MM.1S (cell line): ENCODE results near the gene PPARD.
"Not testable (repeated sequence)": the region's sequence is repeated elsewhere in the genome, so short reads cannot be mapped to it uniquely, and the experiment has no call there.

Experiments used
- DNase-seq: peaks from one replicate; pipeline ENCODE4 v3.0.0-alpha.2; 2015
- H2AFZ ChIP-seq: fragments of 300-600 bp; sonication (generic); 2 replicates; pipeline ENCODE4 v1.6.0; 2016; ENCODE audit warnings: antibody characterized with exemption, low read length
- H3F3A ChIP-seq: fragments of 300-600 bp; sonication (generic); 2 replicates; pipeline ENCODE4 v1.6.1; 2016; ENCODE audit warnings: mild to moderate bottlenecking, antibody characterized with exemption, low read length, moderate library complexity, mixed read lengths; ENCODE audit not compliant: insufficient read depth
- H3K27ac ChIP-seq: fragments of 300-600 bp; sonication (generic); 2 replicates; pipeline ENCODE4 v1.5.1; 2016; ENCODE audit warnings: mild to moderate bottlenecking, low read length
- H3K27me3 ChIP-seq: fragments of 300-600 bp; sonication (generic); replicated peaks from 2 replicates; pipeline ENCODE4 v1.6.0; 2016; ENCODE audit warnings: low read length; ENCODE audit not compliant: insufficient read depth
- H3K36me3 ChIP-seq: fragments of 300-600 bp; sonication (generic); replicated peaks from 2 replicates; pipeline ENCODE4 v1.6.1; 2016; ENCODE audit warnings: mild to moderate bottlenecking, low read length, mixed read lengths; ENCODE audit not compliant: insufficient read depth
- H3K4me1 ChIP-seq: fragments of 300-600 bp; sonication (generic); 2 replicates; pipeline ENCODE4 v1.6.1; 2016; ENCODE audit warnings: low read length, mixed read lengths
- H3K4me2 ChIP-seq: fragments of 300-600 bp; sonication (generic); 2 replicates; pipeline ENCODE4 v1.6.0; 2016; ENCODE audit warnings: low read depth, low read length
- H3K4me3 ChIP-seq: fragments of 300-600 bp; sonication (generic); 2 replicates; pipeline ENCODE4 v1.5.1; 2016; ENCODE audit warnings: low read length, mixed read lengths
- H3K79me2 ChIP-seq: fragments of 300-600 bp; sonication (generic); 2 replicates; pipeline ENCODE4 v1.6.1; 2016; ENCODE audit warnings: mixed run types, low read length, mixed read lengths
- H3K9ac ChIP-seq: fragments of 300-600 bp; sonication (generic); 2 replicates; pipeline ENCODE4 v1.6.1; 2016; ENCODE audit warnings: low read length, mixed read lengths
- H3K9me2 ChIP-seq: fragments of 300-600 bp; sonication (generic); replicated peaks from 2 replicates; pipeline ENCODE4 v1.6.1; 2016; ENCODE audit warnings: mild to moderate bottlenecking, low read length, mixed read lengths; ENCODE audit not compliant: insufficient read depth
- H3K9me3 ChIP-seq: fragments of 300-600 bp; sonication (generic); replicated peaks from 2 replicates; pipeline ENCODE4 v1.6.1; 2016; ENCODE audit warnings: mild to moderate bottlenecking, low read length, mixed read lengths; ENCODE audit not compliant: insufficient read depth
- H4K20me1 ChIP-seq: fragments of 300-600 bp; sonication (generic); 2 replicates; pipeline ENCODE4 v1.6.1; 2016; ENCODE audit warnings: mild to moderate bottlenecking, low read length, moderate library complexity, mixed read lengths; ENCODE audit not compliant: insufficient read depth
- EZH2 ChIP-seq: fragments of 300-600 bp; sonication (generic); optimal IDR thresholded peaks from 2 replicates; pipeline ENCODE3; 2017; ENCODE audit warnings: low read depth, mild to moderate bottlenecking, antibody characterized with exemption, low read length, mixed read lengths
- EZH2phosphoT487 ChIP-seq: fragments of 300-600 bp; sonication (generic); IDR thresholded peaks from 2 replicates; pipeline ENCODE4 v1.6.1; 2018; ENCODE audit warnings: antibody characterized with exemption, low read length
- TF ChIP-seq, protein P1 (sequence below): fragments of 300-600 bp; sonication (generic); IDR thresholded peaks from 2 replicates; pipeline ENCODE4 v1.5.1; 2016; ENCODE audit warnings: antibody characterized with exemption, low read length, mixed read lengths

The PPARD gene

DNA sequence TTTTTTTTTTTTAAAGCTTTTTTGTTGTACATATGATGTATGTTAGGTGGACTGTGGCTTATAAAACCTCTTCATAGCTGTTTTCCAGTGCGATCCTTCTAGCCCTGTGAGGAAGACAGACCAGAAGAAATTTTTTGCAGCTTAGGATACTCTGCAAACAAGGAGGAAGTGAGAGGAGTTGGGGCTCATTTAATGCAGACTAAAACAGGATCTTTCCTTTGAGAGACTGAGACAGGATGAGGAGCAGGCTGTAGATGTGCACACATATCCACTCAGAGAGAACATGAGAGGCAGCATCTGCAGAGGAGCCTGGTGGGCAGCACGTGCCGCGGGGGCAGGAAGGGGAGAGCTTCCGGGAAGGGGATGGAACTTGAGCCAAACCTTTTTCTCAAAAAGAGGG lies 45.7 kb downstream of the PPARD start:
- H3K79me2 ChIP-seq: no peaks in the 10 kb centered on the region
- H3F3A ChIP-seq: no peaks in the 10 kb centered on the region
- no peaks in the 10 kb centered on the region for H3K4me1 ChIP-seq
- TF ChIP-seq EZH2: no peak
- TF ChIP-seq, protein P1, sequence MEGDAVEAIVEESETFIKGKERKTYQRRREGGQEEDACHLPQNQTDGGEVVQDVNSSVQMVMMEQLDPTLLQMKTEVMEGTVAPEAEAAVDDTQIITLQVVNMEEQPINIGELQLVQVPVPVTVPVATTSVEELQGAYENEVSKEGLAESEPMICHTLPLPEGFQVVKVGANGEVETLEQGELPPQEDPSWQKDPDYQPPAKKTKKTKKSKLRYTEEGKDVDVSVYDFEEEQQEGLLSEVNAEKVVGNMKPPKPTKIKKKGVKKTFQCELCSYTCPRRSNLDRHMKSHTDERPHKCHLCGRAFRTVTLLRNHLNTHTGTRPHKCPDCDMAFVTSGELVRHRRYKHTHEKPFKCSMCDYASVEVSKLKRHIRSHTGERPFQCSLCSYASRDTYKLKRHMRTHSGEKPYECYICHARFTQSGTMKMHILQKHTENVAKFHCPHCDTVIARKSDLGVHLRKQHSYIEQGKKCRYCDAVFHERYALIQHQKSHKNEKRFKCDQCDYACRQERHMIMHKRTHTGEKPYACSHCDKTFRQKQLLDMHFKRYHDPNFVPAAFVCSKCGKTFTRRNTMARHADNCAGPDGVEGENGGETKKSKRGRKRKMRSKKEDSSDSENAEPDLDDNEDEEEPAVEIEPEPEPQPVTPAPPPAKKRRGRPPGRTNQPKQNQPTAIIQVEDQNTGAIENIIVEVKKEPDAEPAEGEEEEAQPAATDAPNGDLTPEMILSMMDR: no peak
- no peak for TF ChIP-seq EZH2phosphoT487
- no peak overlapping the region for H3K9ac ChIP-seq
- no peaks in the 10 kb centered on the region for H3K36me3 ChIP-seq
- H3K9me3 ChIP-seq: no peaks in the 10 kb centered on the region
- no peaks in the 10 kb centered on the region for H3K27me3 ChIP-seq
- no peak overlapping the region for H3K27ac ChIP-seq
- H3K4me3 ChIP-seq: no peak overlapping the region
- H2AFZ ChIP-seq: no peak overlapping the region
- DNase-seq: no peak
- H3K4me2 ChIP-seq: no peak overlapping the region
- no peaks in the 10 kb centered on the region for H4K20me1 ChIP-seq
- no peaks in the 10 kb centered on the region for H3K9me2 ChIP-seq

DNA sequence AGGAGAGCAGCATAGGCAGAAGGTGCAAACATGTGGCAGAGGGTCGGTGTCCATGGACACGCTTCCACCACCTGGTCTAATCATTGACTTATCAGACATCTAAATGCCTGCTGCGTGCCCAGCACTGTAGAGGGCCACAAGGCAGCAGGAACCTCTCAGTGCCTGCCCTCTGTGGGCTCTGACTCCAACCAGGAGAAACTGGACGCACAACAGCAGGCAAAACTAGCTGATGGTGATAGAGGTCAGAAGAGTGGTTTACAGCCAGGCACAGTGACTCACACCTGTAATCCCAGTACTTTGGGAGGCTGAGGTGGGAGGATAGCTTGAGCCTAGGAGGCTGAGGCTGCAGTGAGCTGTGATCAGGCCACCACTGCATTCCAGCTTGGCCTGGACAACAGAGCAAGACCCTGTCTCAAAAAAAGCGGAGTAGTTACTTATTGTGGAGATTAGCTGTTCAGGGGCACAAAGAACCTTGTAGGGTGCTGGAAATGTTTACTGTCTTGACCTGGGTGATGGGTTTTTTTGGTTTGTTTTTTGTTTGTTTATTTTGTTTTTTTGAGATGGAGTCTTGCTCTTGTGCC lies 46.5 kb downstream of the PPARD start:
- H3K79me2 ChIP-seq: no peaks in the 10 kb centered on the region
- no peak overlapping the region for H3K27ac ChIP-seq
- H3K4me1 ChIP-seq: no peaks in the 10 kb centered on the region
- DNase-seq: no peak
- H3K9ac ChIP-seq: no peak overlapping the region
- H2AFZ ChIP-seq: no peak overlapping the region
- H3K9me3 ChIP-seq: no peaks in the 10 kb centered on the region
- TF ChIP-seq EZH2phosphoT487: no peak
- TF ChIP-seq, protein P1: no peak
- TF ChIP-seq EZH2: no peak
- no peaks in the 10 kb centered on the region for H3K27me3 ChIP-seq
- H3K4me3 ChIP-seq: no peak overlapping the region
- H3K4me2 ChIP-seq: no peak overlapping the region
- no peaks in the 10 kb centered on the region for H3K9me2 ChIP-seq
- H3F3A ChIP-seq: no peaks in the 10 kb centered on the region
- H3K36me3 ChIP-seq: no peaks in the 10 kb centered on the region
- no peaks in the 10 kb centered on the region for H4K20me1 ChIP-seq

DNA sequence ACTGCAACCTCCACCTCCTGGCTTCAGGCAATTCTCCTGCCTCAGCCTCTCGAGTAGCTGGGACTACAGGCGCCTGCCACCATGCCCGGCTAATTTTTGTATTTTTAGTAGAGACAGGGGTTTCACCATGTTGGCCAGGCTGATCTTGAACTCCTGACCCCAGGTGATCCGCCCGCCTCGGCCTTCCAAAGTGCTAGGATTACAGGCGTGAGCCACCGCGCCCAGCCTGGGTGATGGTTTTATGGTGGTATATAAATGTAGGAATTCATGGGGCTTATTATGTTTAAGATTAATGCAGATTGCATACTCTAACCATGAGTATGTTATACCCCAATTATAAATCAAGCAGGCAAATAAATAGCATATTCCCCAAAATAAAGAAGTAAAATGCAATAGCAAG lies 47.0 kb downstream of the PPARD start:
- not testable (repeated sequence) for DNase-seq

DNA sequence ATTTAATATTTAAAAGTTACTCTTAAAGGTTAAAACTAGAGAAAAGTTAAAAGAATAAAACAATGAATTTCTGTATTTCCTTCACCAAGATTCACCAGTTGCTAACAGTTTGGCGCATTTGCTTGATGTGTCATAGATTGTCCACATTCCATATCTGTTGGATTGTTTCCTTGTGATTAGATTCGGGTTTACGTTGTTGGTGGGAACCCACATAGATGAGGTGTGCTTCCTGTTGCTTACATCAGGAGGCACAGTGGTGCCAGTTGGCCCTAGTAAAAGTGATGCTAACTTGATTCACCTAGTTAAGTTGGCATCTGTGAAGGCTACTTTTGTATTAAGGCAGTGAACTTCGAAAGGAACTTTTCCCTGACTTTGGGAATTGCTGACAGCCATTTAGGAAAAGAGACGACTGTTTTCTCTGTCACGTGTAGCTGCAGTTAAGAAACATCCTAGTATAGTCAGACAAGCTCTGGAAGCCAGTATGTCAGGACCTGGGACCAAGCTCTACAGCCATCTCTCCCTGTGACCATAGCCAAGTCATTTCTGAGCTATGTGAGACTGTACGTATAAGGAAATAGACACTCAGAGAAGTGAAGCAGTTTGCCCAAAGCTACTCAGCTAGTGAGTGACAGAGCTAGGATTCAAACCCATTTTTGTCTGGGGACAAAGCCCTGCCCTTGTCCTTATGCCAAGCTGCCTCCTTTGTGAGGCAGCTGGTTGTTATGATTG lies 49.0 kb downstream of the PPARD start:
- H2AFZ ChIP-seq: no peak overlapping the region
- no peaks in the 10 kb centered on the region for H3F3A ChIP-seq
- H4K20me1 ChIP-seq: no peaks in the 10 kb centered on the region
- no peaks in the 10 kb centered on the region for H3K79me2 ChIP-seq
- no peaks in the 10 kb centered on the region for H3K9me3 ChIP-seq
- H3K4me3 ChIP-seq: no peak overlapping the region
- no peaks in the 10 kb centered on the region for H3K4me1 ChIP-seq
- no peak for TF ChIP-seq EZH2
- no peak for TF ChIP-seq EZH2phosphoT487
- TF ChIP-seq, protein P1: no peak
- no peak for DNase-seq
- H3K27ac ChIP-seq: no peak overlapping the region
- no peak overlapping the region for H3K9ac ChIP-seq
- H3K4me2 ChIP-seq: no peak overlapping the region
- H3K27me3 ChIP-seq: no peaks in the 10 kb centered on the region
- no peaks in the 10 kb centered on the region for H3K9me2 ChIP-seq
- H3K36me3 ChIP-seq: no peaks in the 10 kb centered on the region

More for the DNA sequence above, 47.0 kb downstream of the PPARD start:
- not testable (repeated sequence) for H3F3A ChIP-seq, H3K36me3 ChIP-seq, H2AFZ ChIP-seq, H3K9ac ChIP-seq, H3K4me3 ChIP-seq, H3K4me1 ChIP-seq, H3K9me2 ChIP-seq, H3K9me3 ChIP-seq, H3K27me3 ChIP-seq, H3K27ac ChIP-seq, H3K4me2 ChIP-seq, H3K79me2 ChIP-seq, H4K20me1 ChIP-seq
